GM18526 (cell line): ENCODE data around the gene NEDD4L.

Experiments used
- POLR2A ChIP-seq: IDR thresholded peaks from 3 replicates; pipeline ENCODE4 v1.6.1; 2011; ENCODE audit not compliant: insufficient read length; ENCODE audit errors: extremely low read depth

NEDD4L gene

DNA sequence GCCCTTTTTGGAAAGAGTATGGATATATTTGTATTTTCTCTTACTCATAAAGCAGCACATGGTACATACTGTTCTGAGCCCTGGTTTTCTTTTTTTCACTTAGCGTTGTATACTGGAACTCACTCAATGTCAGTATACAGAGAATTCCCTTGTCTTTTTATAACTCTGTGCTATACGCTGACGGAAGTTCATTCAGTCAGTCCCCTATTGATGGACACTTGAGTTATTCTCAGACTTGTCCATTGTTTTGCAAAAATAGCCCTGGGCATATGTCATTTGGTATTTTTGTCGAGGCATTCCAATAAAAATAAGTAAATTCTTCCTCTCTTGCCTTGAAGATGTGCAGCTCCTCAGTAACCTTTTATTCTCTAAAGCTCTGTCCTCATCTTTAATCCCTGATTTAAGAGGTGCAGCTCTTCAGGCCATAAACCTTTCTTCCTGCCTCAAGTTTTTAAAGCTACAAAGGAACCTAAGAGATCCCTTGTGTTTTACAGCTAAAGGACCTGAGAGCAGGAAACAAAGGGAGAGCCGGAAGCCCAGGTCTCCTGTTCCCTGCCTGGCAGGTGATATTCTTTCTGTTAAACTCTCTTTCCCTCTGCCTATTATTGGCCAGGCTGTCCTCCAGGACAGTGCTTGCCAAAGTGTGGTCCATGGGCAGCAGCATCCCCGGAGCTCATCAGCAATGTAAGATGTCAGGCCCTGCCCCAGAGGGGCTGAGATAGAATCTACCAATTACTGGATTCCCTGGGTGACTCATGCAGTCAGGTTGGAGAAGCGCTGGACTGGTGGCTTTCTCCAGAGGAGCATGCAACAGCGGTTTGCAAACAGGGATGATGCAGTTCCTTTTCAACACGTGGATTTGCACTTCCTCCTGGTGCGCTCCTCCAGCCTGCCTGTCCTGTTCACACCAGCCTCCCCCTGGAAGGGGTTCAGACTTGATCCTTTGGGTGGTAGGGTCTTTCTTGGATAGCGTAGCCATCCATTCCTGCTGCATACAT lies 158.0 kb downstream of the NEDD4L start:
- TF ChIP-seq POLR2A = no peak

DNA sequence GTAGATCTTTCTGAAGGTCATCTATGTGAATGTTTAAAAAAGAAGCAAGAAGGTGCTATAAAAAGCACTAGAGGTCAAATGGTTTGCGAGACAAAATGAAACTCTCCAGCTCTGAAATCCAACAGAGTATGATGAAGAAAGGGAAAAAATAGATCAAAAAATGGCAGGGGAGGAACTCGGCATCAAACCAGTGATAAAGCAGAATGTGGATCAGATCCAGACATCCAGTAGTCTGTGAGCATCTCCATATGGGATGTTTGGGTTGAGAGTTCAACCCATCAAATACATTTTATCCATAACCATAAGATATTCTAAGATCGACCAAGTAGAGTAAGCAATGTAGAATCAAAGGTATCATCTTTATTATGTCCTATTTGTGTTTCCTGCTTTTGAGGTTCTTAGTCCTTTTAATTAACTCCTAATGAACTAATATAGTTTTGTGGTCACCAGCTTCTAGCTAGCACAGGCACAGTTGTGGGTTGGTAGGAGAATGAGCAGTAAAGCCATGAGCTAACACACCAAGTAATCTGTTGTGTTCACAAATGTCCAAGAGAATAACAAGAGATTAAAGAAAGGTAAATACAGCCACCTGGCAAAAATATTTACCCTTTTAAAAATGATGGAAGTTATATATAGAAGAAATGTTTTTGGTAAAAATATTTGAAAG lies 160.9 kb downstream of the NEDD4L start:
- no peak for TF ChIP-seq POLR2A

DNA sequence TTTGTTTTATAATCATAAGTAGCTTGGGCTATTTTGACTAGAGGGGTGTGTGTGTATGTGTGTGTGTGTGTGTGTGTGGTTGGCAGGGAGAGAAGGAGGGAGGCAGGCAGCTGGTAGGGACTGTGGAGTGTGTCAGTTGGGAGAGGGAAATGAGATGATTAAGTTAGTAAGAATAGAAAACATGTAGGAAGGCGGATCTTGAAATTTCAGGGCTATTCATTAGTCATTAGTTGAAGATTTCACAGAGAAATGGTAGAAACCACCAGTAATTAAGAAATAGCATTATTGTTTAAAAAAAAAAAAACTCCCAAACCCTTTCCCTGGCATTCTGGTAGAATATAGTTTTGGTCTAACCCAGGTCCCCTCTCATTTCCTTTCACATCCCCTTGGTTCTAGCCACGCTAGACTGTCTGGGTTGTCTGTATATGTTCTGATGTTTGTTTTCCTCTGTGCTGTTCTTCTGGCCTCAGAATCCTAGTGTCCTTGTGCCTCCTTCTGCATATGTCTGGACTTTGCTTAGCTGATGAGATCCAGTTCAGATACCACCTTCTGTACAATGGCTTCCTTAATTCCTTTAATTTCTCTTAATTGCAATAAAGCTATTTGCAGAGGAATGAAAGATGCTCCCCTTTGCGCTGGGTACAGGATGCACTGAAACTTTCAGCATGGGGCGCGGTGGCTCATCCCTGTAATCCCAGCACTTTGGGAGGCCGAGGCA lies 161.6 kb downstream of the NEDD4L start:
- no peak for TF ChIP-seq POLR2A

DNA sequence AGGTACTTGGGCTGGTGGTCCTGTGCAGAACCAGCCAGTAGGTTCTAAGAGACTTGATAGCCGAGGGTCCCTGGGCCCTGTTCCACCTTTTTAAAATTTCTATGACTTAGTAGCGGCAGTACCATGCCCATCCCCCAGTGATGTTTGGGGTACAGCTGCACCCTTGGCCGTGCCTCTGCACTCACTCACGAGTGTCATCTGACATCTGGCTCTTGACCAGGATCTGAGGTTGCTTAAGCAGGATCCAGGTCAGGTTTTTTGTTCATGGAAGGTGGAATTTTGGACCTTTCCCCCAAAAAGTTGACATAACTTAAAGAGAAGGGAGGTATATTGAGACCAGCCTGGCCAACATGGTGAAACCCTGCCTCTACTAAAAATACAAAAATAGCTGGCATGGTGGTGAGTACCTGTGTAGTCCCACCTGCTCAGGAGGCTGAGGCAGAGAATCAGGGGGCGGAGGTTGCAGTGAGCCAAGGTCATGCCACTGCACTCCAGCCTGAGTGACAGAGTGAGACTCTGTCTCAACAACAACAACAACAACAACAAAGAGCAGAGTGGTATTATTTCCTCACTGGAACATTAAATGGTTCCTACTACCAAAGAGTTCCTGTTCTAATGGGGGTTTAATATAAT lies 163.6 kb downstream of the NEDD4L start:
- TF ChIP-seq POLR2A = no peak

DNA sequence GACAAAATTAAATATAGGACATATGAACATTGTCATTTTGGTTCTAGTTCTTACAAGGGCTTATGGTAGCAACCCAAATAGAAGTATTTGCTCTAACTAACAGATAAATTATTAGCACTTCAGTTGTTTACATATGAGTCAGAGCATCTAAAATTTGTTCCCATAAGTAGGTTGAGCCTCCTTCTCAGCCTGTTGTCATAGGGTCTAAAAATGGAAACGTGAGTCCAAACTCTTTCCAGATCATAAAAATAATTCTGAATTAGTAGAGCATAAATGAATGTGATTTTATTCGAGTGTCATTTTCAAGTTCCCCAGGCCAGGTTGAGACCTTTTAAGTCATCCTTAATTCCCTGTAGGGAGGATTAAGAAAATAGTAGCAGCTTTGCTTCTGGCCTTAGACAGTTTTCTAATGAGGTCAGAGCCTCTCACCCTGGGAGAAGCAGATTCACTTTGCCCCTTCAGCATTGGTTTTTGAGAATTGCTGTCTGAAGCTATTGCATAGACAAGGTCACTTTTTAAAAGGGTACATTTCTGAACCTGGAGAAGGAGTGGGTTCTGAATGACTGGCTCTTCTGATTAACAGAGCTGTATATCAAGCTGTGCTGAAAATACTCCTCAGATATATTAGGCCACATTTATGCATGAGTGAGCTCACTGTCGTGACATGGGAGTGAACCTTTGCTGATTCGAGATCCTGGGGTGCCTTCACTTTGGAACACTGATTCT lies 164.3 kb downstream of the NEDD4L start:
- TF ChIP-seq POLR2A = no peak

DNA sequence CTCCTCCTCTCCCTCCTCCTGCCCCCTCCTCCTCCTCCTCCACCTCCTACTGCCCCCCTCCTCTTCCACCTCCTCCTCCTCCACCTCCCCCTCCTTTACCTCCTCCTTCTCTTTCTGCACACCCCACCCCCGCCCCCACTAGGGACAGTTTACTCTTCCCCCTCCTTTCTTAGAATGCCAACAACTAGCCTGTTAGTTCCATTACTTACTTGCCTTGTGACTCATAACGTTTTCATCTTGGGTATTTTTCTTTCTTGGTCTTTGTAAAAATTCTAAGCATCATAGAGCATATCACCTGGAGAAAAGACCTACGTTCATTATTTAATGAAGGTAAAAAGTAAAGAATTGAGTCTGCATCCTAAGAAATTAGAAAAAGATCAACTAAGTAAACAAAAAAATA lies 165.3 kb downstream of the NEDD4L start:
- no peak for TF ChIP-seq POLR2A

DNA sequence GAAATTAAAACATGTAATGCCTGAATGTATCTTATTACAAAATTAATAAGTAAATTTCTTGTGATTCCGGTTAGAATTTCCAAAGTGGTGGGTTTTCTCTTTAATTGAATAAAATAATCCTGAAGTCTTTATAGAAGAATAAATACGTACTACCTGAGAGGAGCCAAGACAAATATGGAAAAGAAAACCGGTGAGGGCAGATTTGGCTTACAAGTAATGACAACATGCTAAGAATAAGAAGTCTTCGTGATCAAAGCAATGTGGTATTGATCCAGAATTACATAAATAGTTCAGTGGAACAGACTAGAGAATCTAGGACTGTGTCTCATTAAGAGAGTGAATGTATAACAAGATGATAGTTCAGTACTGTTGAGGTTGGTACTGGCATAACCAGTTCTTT lies 167.5 kb downstream of the NEDD4L start:
- no peak for TF ChIP-seq POLR2A

DNA sequence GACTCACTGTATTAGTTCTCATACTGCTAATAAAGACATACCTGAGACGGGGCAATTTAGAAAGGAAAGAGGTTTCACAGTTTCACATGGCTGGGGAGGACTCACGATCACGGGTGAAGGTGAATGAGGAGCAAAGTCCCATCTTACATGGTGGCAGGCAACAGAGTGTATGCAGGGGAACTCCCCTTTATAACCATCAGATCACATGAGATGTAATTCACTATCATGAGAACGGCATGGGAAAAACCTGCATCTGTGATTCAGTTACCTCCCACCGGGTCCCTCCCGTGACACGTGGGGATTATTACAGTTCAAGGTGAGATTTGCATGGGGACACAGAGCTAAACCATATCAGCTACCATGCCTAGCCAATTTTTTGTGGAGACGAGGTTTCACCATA lies 168.2 kb downstream of the NEDD4L start:
- no peak for TF ChIP-seq POLR2A

DNA sequence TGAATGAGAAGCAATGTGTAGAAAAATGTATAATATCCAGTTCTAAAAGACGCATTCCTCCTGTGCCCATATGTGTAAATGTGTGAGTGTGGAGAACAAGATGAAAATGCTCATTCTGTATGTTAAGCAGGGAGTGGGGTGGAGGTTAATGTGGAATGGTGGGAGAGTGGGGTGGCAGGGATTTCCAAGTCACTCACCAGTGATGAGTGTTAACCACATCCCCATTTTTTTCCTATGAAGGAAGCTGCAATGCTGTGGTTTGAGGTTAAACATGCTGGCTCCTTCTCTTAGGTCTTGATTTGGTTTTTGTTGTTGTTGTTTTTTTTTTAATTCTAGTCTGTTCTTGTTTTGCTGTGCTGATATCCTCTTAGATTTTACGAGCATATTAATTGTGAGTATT lies 169.4 kb downstream of the NEDD4L start:
- no peak for TF ChIP-seq POLR2A

DNA sequence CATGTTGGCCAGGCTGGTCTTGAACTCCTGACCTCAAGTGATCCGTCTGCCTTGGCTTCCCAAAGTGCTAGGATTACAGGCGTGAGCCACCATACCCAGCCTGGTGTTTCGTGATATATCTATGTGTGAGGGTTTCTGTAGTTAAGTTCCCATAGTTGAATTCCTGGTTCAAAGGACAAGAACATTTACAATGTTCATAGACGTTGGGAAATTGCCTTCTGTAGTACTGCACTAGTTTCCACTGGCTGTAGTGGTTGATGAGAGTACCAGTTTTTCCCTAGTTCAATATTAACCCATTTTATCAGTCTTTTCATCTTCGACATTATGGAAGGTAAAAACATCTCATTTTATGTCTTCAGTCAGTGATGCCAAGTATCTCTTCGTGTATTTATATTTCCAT lies 171.0 kb downstream of the NEDD4L start:
- TF ChIP-seq POLR2A = no peak

DNA sequence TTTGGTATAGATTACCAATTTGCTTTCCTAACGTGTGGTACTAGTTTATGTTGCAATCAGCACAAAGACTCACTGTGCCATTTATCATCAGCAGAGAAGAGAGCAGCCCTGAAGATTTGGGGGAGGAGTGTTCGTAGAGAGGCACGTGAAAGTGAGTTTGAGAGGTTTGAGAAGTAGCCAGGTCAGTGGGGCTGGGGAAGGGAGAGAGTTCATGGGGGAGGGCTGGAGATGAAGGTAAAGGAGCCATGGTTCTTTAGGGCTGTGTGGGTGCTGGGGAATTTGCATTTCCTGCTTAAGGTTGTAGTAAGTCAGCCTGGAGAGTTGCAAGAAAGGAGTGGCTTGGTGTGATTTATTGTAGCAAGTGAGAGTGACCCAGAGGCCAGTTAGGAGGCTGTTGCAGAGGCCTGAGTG lies 172.1 kb downstream of the NEDD4L start:
- no peak for TF ChIP-seq POLR2A

DNA sequence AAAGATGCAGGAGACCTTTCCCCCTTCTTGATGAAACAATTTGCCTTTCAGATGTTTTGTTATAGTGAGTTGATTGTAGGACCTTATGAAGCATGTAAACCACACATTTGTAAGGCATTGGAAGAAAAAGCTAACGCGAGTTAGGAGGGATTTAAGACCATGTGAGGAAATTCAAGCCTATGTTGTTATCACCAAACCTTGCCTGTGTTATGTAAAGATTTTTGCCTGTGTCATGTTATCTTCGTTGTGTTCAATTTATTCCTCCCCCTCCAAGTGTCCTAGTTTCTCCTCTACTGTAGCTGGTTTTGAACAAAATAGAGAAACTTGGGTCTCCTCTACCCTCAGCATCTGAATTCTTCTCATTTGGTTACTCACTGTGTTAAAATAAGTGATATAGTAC lies 173.0 kb downstream of the NEDD4L start:
- no peak for TF ChIP-seq POLR2A

DNA sequence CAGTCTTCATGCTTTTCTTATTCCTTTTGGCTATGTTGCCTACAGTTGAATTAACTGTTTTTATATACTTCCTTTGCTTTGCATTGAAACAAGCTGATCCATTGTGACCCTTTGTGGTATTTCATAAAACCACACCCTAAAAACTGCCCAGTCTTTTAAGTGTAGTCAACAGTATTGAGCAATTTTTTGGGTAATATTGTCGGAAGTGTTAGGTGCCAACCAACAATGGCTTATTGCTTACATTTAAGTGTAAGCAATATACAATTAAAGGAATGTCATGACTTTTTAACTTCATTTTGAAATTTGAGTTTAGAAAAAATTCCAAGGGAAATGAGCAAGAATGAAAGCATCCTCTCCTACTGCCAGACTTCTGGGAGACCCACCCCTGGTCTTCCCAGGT lies 174.1 kb downstream of the NEDD4L start:
- TF ChIP-seq POLR2A = no peak

DNA sequence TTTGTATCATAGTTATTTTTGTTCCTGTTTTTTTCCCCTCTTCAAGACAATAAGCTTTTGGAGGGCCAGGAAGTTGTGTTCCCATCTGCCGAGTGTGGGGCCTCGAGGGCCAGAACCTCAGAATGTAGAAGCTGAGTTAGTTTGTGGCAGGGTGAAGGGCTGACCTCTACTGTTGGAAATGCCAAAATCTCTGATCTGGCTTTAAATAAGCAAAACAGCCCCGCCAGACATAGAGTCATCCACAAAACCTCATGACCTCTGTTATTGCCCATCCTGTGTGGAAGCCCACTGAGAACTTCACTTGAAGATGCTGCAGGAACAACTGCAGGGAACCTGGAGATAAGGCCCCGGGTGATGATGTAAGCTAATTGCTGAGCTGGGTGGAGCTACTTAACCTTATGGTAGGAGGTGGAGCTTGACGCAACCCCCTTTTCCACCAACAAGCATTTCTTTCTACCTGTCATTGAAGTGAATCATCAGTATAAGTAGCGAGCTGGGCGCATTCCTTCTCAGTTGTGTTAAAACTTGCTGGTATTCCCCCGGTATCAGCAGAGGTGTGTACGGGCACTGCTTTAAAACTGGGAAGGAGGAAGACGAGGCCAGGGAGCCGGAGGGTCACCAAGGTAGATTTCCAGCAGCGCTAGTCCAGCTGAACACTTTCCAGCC lies 177.2 kb downstream of the NEDD4L start:
- TF ChIP-seq POLR2A = no peak
